Type B pancreatic cell (in vitro differentiated cells): ENCODE results near the gene CATSPERZ. TPM values are rescaled to one million over a fixed set of nuclear protein-coding genes. Genes with fewer than 3 reads are reported as not detected.
A peak's percentile ranks its signal among the peaks of the same experiment; 100 is the strongest.

Experiments
- DNase-seq: peaks from one replicate; pipeline ENCODE4 v3.0.0; 2021; ENCODE audit warnings: mixed read lengths; ENCODE audit not compliant: unreplicated experiment; ENCODE audit errors: extremely low spot score
- H3K27ac Mint-ChIP-seq: 2 replicates; pipeline ENCODE4 v1.8.0; 2021; ENCODE audit warnings: mild to moderate bottlenecking, mixed read lengths
- H3K27me3 Mint-ChIP-seq: 2 replicates; pipeline ENCODE4 v1.8.0; 2021; ENCODE audit warnings: mixed read lengths
- H3K36me3 Mint-ChIP-seq: 2 replicates; pipeline ENCODE4 v1.8.0; 2021; ENCODE audit warnings: mixed read lengths
- H3K4me1 Mint-ChIP-seq: one replicate; pipeline ENCODE4 v1.8.0; 2021; ENCODE audit warnings: mixed read lengths; ENCODE audit not compliant: unreplicated experiment
- H3K4me3 Mint-ChIP-seq: 2 replicates; pipeline ENCODE4 v1.8.0; 2021; ENCODE audit warnings: mild to moderate bottlenecking, mixed read lengths
- H3K9me3 Mint-ChIP-seq: 2 replicates; pipeline ENCODE4 v1.8.0; 2021; ENCODE audit warnings: mixed read lengths
- CTCF ChIP-seq: fragments of 200-600 bp; sonication (generic); conservative IDR thresholded peaks from 2 replicates; pipeline ENCODE4 v1.5.0; 2021; ENCODE audit warnings: antibody characterized with exemption, mild to moderate bottlenecking
- total RNA-seq: library from RNA; stranded (reverse); gene quantifications from 2 replicates; pipeline ENCODE4 v1.2.1, GENCODE V29; 2021; ENCODE audit warnings: low replicate concordance

Gene CATSPERZ
- total RNA-seq, 1 donor from 2014 or later = not detected

- DNase-seq = no peak
- Mint-ChIP-seq H3K4me1 (peaks cover 13% of the 10 kb centered on the region), H3K27ac (no peak overlapping the region), H3K9me3 (no peaks in the 10 kb centered on the region), H3K36me3 (peaks cover 10% of the 10 kb centered on the region), H3K27me3 (peaks cover 23% of the 10 kb centered on the region), H3K4me3 (peak overlapping the region; percentile 86)
- no peak for TF ChIP-seq CTCF
These were observed 13.4 kb upstream of the CATSPERZ start for GRCh38 chr11:64286801-64287159.

- Mint-ChIP-seq H3K4me1 (peaks cover 12% of the 10 kb centered on the region), H3K9me3 (no peaks in the 10 kb centered on the region), H3K4me3 (peak overlapping the region; percentile 69)
These were observed 12.3 kb upstream of the CATSPERZ start for GRCh38 chr11:64287676-64288352.

DNA sequence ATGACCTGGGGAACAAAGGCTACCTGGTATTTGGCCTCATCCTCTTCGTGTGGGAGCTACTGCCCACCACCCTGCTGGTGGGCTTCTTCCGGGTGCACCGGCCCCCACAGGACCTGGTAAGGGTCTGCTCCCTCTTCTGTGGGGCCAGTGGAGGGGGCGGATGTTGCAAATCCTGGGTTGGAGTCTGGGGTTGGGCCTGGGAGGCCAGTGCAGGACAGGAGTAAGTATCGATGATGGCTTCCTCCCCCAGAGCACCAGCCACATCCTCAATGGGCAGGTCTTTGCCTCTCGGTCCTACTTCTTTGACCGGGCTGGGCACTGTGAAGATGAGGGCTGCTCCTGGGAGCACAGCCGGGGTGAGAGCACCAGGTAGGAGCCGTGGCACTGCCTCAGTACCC, 11.8 kb upstream of the CATSPERZ start:
- H3K4me3 Mint-ChIP-seq = no peak overlapping the region

More at GRCh38 chr11:64287676-64288352, 12.3 kb upstream of the CATSPERZ start:
- no peak for TF ChIP-seq CTCF
- Mint-ChIP-seq H3K36me3 (peaks cover 10% of the 10 kb centered on the region), H3K27ac (no peak overlapping the region), H3K27me3 (peaks cover 28% of the 10 kb centered on the region)
- DNase-seq = no peak

DNA sequence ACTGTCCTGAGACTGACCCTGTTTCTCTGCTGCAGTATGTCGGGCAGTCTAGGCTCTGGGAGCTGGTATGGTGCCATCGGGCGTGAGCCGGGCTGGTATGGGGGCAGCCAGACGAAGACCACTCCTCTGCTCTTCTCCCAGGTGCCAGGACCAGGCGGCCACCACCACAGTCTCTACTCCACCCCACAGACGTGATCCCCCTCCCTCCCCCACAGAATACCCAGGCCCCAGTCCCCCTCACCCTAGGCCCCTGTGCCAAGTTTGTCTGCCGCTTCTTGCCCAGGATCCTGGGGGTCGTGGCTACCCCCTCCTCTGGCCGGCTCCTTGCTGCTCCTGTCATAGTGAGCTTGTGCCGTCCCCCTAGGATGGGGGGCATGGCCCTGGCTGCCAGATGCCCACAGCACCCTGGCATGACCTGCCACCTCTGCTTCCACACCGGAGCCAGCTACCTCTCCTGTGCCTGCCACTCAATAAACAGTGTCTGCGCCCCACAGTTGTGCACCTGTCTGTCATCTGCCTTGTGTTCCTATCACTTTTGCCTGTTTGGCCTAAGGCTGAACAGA, 11.1 kb upstream of the CATSPERZ start:
- H3K4me3 Mint-ChIP-seq = peak overlapping the region; percentile 44
- peaks cover 41% of the 10 kb centered on the region for H3K27me3 Mint-ChIP-seq
- TF ChIP-seq CTCF = no peak

More for the DNA sequence above, 11.8 kb upstream of the CATSPERZ start:
- no peak for TF ChIP-seq CTCF
- no peak overlapping the region for H3K27ac Mint-ChIP-seq
- H3K36me3 Mint-ChIP-seq = peaks cover 10% of the 10 kb centered on the region
- peaks cover 9% of the 10 kb centered on the region for H3K4me1 Mint-ChIP-seq
- no peaks in the 10 kb centered on the region for H3K9me3 Mint-ChIP-seq
- DNase-seq = no peak
- peaks cover 33% of the 10 kb centered on the region for H3K27me3 Mint-ChIP-seq

GRCh38 chr11:64290352-64291261, 9.6 kb upstream of the CATSPERZ start:
- Mint-ChIP-seq H3K36me3 (peaks cover 10% of the 10 kb centered on the region), H3K27ac (no peak overlapping the region), H3K9me3 (no peaks in the 10 kb centered on the region), H3K4me3 (peak overlapping the region; percentile 81), H3K27me3 (peaks cover 56% of the 10 kb centered on the region), H3K4me1 (peaks cover 9% of the 10 kb centered on the region)
- DNase-seq = no peak
- TF ChIP-seq CTCF = no peak

More for the DNA sequence above, 11.1 kb upstream of the CATSPERZ start:
- Mint-ChIP-seq H3K27ac (no peak overlapping the region), H3K9me3 (no peaks in the 10 kb centered on the region), H3K36me3 (peaks cover 10% of the 10 kb centered on the region), H3K4me1 (peaks cover 9% of the 10 kb centered on the region)
- DNase-seq = no peak
